GM19324 (cell line): Measurements from ENCODE around the gene TMLHE.
"Not testable (repeated sequence)": the region's sequence is repeated elsewhere in the genome, so short reads cannot be mapped to it uniquely, and the experiment has no call there.

Experiments
- ATAC-seq: cut with Tn5 transposase; IDR thresholded peaks from one replicate; pipeline ENCODE4 v1.9.1; 2021; ENCODE audit warnings: mild to moderate bottlenecking, moderate library complexity; ENCODE audit not compliant: unreplicated experiment, low FRiP score

The TMLHE gene

GRCh38 chrX:155514225-155514624 is 98.5 kb downstream of the TMLHE start:
- no peak for ATAC-seq

GRCh38 chrX:155505296-155505695 is 107.5 kb downstream of the TMLHE start:
- ATAC-seq = no peak

GRCh38 chrX:155495134-155495533 is 117.6 kb downstream of the TMLHE start:
- not testable (repeated sequence) for ATAC-seq

- not testable (repeated sequence) for ATAC-seq
These were observed 121.3 kb downstream of the TMLHE start for GRCh38 chrX:155491421-155491820.

GRCh38 chrX:155477136-155477535 is 135.6 kb downstream of the TMLHE start:
- ATAC-seq = not testable (repeated sequence)

GRCh38 chrX:155466269-155466938 is 146.3 kb downstream of the TMLHE start:
- ATAC-seq = not testable (repeated sequence)

- not testable (repeated sequence) for ATAC-seq
These were observed 152.3 kb downstream of the TMLHE start for GRCh38 chrX:155460501-155460900.

- peak; percentile 88 for ATAC-seq
These were observed 154.3 kb downstream of the TMLHE start, which contains the start of gene F8A3 for GRCh38 chrX:155458471-155458870. Gene F8A3, minus strand, starts transcription at chrX:155458620. Its CDS starts 20 bp downstream, at chrX:155458600.

GRCh38 chrX:155457761-155458447 is 154.8 kb downstream of the TMLHE start:
- ATAC-seq = peak; percentile 74

GRCh38 chrX:155441097-155441496 is 171.7 kb downstream of the TMLHE start:
- ATAC-seq = no peak
